Heart left ventricle (tissue), 16 donors: ENCODE data around the gene SRRM4. TPM values are rescaled to one million over a fixed set of nuclear protein-coding genes. Genes with fewer than 3 reads are reported as not detected.

Source experiments
- ATAC-seq, 4 donors: fragments of 200-7000 bp; cut with Tn5 transposase; one replicate each; pipeline ENCODE4 v1.9.1; 2020 to 2022; ENCODE audit warnings: moderate library complexity in 4 of 4, mild to moderate bottlenecking in 3 of 4, moderate number of reproducible peaks in 1 of 4
- DNase-seq, 5 donors: peaks; one replicate each; pipeline ENCODE4 v3.0.0-alpha.2; 2020
- H3K27ac ChIP-seq, 12 donors: fragments of 200-600 bp; sonication (generic) in 4 of 12; one replicate each; pipeline versions ENCODE4 v1.5.0 to v1.8.0; 2016 to 2022; ENCODE audit warnings: mild to moderate bottlenecking in 2 of 12
- H3K27me3 ChIP-seq, 9 donors: fragments of 200-600 bp; sonication (generic) in 2 of 9; one replicate each; pipeline versions ENCODE4 v1.5.1 to v1.8.0; 2016 to 2022; ENCODE audit warnings: mild to moderate bottlenecking in 3 of 9
- H3K36me3 ChIP-seq, 9 donors: fragments of 200-600 bp; sonication (generic) in 2 of 9; one replicate each; pipeline versions ENCODE4 v1.5.0 to v1.8.0; 2018 to 2022; ENCODE audit warnings: mild to moderate bottlenecking in 2 of 9
- H3K4me1 ChIP-seq, 12 donors: fragments of 200-600 bp; sonication (generic) in 4 of 12; one replicate each; pipeline versions ENCODE4 v1.5.0 to v1.8.0; 2016 to 2022; ENCODE audit warnings: mild to moderate bottlenecking in 3 of 12
- H3K4me3 ChIP-seq, 12 donors: fragments of 200-600 bp; sonication (generic) in 4 of 12; one replicate each; pipeline versions ENCODE4 v1.5.0 to v1.8.0; 2017 to 2022; ENCODE audit warnings: mild to moderate bottlenecking in 9 of 12, moderate library complexity in 4 of 12
- H3K9me3 ChIP-seq, 12 donors: fragments of 200-600 bp; sonication (generic) in 4 of 12; one replicate each; pipeline versions ENCODE4 v1.5.0 to v1.8.0; 2016 to 2022; ENCODE audit warnings: mild to moderate bottlenecking in 1 of 12
- CTCF ChIP-seq, 12 donors: fragments of 200-600 bp; sonication (generic) in 4 of 12; IDR thresholded peaks; one replicate each; pipeline versions ENCODE4 v1.5.0 to v1.8.0; 2018 to 2022; ENCODE audit warnings: antibody characterized with exemption in 12 of 12, mild to moderate bottlenecking in 5 of 12
- POLR2A ChIP-seq, 2 donors: fragments of 450-650 bp; IDR thresholded peaks; one replicate each; pipeline ENCODE4 v1.6.1; 2017; ENCODE audit warnings: antibody characterized with exemption in 2 of 2, mild to moderate bottlenecking in 2 of 2, moderate library complexity in 2 of 2
- WGBS, 4 donors: extraction: QIAGEN DNeasy Blood & Tissue Kit in 2 of 4; methylation state at CpG; one replicate each; pipeline versions ENCODE4 v1.1.5 to v1.1.7; 2013 to 2018; 5-methylcytosine and 5-hydroxymethylcytosine counted together
- intact Hi-C, 10 donors: fragments of 100-400 bp; cut with DNase I; formaldehyde crosslinking; loops; one replicate each; pipeline versions ENCODE4 v1.11.1 to v1.14.2; 2022
- polyA plus RNA-seq, 2 donors: library from polyadenylated mRNA; stranded (reverse); fragments of 200-250 nt; gene quantifications; one replicate each; pipeline ENCODE4 v1.2.3, GENCODE V29; 2013
- total RNA-seq, 9 donors: library from RNA; depleted of rRNA in 2 of 9; stranded (reverse); fragments of >200 nt in 2 of 9; fragmentation: NEBNext Ultra II Directional in 3 of 9; extraction: Animal tissue kit (Norgen Biotek cat#: 25700) in 3 of 9; gene quantifications; one replicate each; pipeline versions ENCODE4 v1.1.0 to v1.2.4, GENCODE V29; 2016 to 2023
- donor health status: ischemic (EF 13 %, LVEDD 7.1; RV severe dilation, severe dysfunction).
- donor health status: healthy with polysubstance abuse.
- donor health status: DM: no; HTN: yes; CAD: no.
- donor health status: DM: no; HTN: no; CAD: no.
- donor health status: ischemic (EF 25% LVEDD 6.9; RV normal size, moderate dysfunction).
- donor health status: ischemic (EF 25% LVEDD 5.7; RV mildly dilated, moderate dysfunction).
- donor health status: healthy.
- donor health status: DM: yes; HTN: yes; CAD: no.
- donor health status: ischemic (EF 35%, LVEDD 5.7; RV mildly dilated, moderate dysfunction).
- donor health status: nonischemic (EF 11% LVEDD 7.7; RV severe dilation, severe dysfunction).
- donor health status: DM: yes; HTN: yes; CAD: no.
- donor health status: PGD.
- donor health status: ischemic (EF 29% LVEDD 5.4; RV normal size, mild dysfunction).
- donor health status: nonischemic (EF 23%, LVEDD 6.1; RV moderate dilation, normal function).

The SRRM4 gene
- total and polyA plus RNA-seq, 11 donors = 0.04 to 0.57 (median 0.27) TPM; not detected in 1

DNA sequence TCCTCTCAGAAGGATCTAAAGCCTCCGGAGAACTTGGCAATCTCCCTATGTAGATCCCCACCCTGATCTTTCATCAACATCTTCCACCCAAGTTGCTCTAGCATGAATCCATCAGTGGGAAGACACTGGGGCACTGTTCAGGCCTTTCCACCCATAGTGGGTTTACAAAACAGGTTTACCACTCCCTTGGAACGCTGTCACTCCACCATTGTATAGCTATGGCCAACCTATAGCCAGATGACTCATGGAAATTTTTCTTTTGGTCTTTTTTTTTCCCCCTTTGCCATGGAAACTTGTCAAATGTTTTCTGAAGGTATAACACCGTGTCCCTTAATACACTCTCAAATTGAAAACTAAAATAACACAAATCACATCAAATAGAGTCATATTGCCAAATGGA is 186.6 kb downstream of the SRRM4 start:
- intact Hi-C loops = no loop called here
- no peak for DNase-seq
- 65 to 75% (median 73%) methylated on average over 3 of the region's 3 CpGs for WGBS, 4 donors
- no peak for ATAC-seq
- Histone ChIP-seq H3K4me1 (no peaks in the 10 kb centered on the region), H3K9me3 (no peaks in the 10 kb centered on the region), H3K36me3 (no peaks in the 10 kb centered on the region), H3K4me3 (no peak overlapping the region), H3K27me3 (no peaks in the 10 kb centered on the region), H3K27ac (no peak overlapping the region)
- no peak for TF ChIP-seq CTCF (IDR thresholded peaks at IDR 0.05)

- Histone ChIP-seq H3K36me3 (no peaks in the 10 kb centered on the region), H3K9me3 (no peaks in the 10 kb centered on the region), H3K4me1 (no peaks in the 10 kb centered on the region), H3K27ac (no peak overlapping the region), H3K27me3 (no peaks in the 10 kb centered on the region), H3K4me3 (no peak overlapping the region)
- TF ChIP-seq POLR2A (IDR thresholded peaks at IDR 0.05) (no peak), CTCF (IDR thresholded peaks at IDR 0.05) (no peak)
- WGBS, 4 donors = 80 to 84% (median 81%) methylated on average over 3 of the region's 3 CpGs
- intact Hi-C loops = no loop called here
- ATAC-seq (no peak), DNase-seq (no peak)
Measured at GRCh38 chr12:119168721-119169120, 187.4 kb downstream of the SRRM4 start.

GRCh38 chr12:119169150-119169549 is 187.8 kb downstream of the SRRM4 start:
- H3K9me3 ChIP-seq = no peaks in the 10 kb centered on the region
- no peaks in the 10 kb centered on the region for H3K27me3 ChIP-seq
- no peak for TF ChIP-seq CTCF (IDR thresholded peaks at IDR 0.05)
- TF ChIP-seq POLR2A (IDR thresholded peaks at IDR 0.05) = no peak
- WGBS, 4 donors = 61 to 72% (median 68%) methylated on average over 2 of the region's 2 CpGs
- no peak overlapping the region for H3K27ac ChIP-seq
- DNase-seq (no peak), ATAC-seq (no peak)
- no peaks in the 10 kb centered on the region for H3K4me1 ChIP-seq
- H3K36me3 ChIP-seq = no peaks in the 10 kb centered on the region
- H3K4me3 ChIP-seq = no peak overlapping the region
- intact Hi-C loops = no loop called here

- ATAC-seq = no peak
- peaks cover 0 to 8% (median under 1%) of the 10 kb centered on the region in 12 donors for H3K4me1 ChIP-seq
- H3K27ac ChIP-seq = no peak overlapping the region
- no peak overlapping the region for H3K4me3 ChIP-seq
- H3K9me3 ChIP-seq = no peaks in the 10 kb centered on the region
- TF ChIP-seq POLR2A (IDR thresholded peaks at IDR 0.05) (no peak), CTCF (IDR thresholded peaks at IDR 0.05) (no peak)
- H3K27me3 ChIP-seq = no peaks in the 10 kb centered on the region
- WGBS, 4 donors = 82 to 90% (median 86%) methylated on average over 5 of the region's 5 CpGs
- intact Hi-C loops = loop anchor here in 3 of 10 donors (5.0 to 10.0 kb wide), 3 partner anchors 49 to 636 kb away; no protein-coding TSS in a partner anchor
- H3K36me3 ChIP-seq = no peaks in the 10 kb centered on the region
- DNase-seq = no peak
Measured at GRCh38 chr12:119171291-119171690, 189.9 kb downstream of the SRRM4 start.
